ENCODE results near the gene CCDC188.

The CCDC188 gene

DNA sequence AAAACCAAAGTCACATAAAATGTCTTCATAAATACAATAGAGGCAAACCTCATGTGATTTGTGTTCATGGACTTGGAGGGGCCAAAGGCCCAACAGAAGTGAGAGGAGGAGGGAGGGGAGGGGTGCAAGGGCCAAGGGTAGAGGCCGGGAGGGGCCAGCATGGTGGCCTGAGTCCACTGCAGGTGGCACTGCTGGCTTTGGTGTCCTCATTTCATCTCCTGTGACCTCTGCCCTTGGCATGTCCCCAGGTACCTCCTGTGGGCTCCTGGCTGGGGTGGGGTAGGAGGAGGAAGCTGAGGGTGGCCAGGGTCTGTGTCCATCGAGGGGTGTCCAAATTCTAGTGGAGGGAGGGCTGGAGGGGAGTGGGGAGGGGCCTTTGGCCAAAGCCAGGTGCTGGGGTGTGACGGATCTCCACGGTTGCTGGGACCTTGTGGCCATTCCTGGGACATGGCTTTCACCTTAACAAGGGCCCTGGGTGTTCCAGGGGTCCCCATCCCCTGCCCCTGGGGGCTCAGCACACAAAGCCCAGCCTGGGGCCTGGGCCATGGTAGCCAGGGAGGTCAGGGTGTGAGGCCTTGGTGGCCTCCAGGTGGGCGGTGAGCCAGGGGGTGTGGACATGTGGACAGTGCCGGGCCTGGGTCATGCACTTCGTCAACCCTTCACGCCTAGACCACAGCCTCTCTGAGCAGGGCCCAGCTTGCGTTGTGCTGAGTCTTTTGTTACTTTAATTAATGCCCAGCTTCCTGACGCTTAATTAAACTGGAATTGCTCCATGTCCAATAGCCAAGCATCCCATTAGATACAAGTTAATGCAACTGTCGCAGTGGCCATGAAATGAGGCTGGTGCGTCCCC, 20.7 kb upstream of the CCDC188 start:
- in situ Hi-C loops (cut with HindIII; ENCODE audit: low sequenced_read_pairs) = no loop called here
- DNase-seq (ENCODE audit: low read depth, low spot score) = no peak
- no peak overlapping the region for H3K4me3 ChIP-seq (ENCODE audit: low read depth, low read length)
- TF ChIP-seq, protein P1, sequence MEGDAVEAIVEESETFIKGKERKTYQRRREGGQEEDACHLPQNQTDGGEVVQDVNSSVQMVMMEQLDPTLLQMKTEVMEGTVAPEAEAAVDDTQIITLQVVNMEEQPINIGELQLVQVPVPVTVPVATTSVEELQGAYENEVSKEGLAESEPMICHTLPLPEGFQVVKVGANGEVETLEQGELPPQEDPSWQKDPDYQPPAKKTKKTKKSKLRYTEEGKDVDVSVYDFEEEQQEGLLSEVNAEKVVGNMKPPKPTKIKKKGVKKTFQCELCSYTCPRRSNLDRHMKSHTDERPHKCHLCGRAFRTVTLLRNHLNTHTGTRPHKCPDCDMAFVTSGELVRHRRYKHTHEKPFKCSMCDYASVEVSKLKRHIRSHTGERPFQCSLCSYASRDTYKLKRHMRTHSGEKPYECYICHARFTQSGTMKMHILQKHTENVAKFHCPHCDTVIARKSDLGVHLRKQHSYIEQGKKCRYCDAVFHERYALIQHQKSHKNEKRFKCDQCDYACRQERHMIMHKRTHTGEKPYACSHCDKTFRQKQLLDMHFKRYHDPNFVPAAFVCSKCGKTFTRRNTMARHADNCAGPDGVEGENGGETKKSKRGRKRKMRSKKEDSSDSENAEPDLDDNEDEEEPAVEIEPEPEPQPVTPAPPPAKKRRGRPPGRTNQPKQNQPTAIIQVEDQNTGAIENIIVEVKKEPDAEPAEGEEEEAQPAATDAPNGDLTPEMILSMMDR (IDR thresholded peaks at IDR 0.05; ENCODE audit: low read depth, low read length) = no peak

DNA sequence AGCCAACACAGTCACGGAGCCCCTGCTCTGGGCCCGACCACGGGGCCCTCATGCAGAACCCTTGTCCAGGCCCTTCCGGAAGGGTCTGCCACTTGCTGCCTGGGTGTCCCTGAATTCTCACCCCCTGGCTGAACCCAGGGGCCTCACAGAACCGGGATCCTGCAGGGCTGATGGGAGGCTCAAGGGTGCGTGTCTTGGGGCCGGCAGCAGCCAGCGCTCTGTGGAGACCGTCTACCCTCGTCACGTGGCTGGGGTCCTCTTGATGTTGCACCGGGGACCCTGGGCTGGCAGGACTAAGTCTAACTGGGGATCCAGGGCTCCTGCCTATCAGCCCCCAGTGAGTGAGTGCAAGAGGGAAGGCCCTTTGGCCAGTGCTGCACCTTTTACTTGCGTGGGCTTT, 19.3 kb upstream of the CCDC188 start:
- in situ Hi-C loops (cut with HindIII; ENCODE audit: low sequenced_read_pairs) = no loop called here
- DNase-seq (ENCODE audit: low read depth, low spot score) = no peak
- TF ChIP-seq, protein P1 (IDR thresholded peaks at IDR 0.05; ENCODE audit: low read depth, low read length) = no peak
- no peak overlapping the region for H3K4me3 ChIP-seq (ENCODE audit: low read depth, low read length)

DNA sequence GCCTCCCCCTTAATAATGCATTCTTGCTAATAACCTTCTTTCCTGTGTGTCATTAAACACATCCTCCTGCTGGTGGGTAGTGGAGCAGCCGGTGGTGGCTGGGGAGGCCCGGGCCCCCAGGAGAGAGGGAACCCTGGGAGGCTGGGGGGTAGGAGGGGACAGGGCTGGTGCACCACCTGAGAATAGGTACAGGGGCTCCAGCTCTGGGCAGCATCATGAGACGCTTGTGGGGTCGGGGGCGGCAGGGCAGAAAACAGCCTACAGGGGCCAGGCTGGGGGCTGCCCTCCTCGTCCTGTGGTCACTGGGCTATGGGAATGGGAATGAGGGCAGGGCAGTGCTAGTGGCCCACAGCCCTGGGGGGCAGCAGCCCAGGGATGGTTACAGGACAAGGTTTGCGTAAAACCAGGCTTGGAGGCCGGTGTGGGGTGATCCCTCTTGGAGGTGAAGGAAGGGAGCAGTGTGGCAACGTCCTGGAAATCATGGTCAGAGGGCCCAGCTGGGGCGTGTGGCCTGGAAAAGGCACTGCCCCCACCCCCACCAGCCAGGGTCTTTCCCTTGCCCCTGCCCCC, 18.5 kb upstream of the CCDC188 start:
- in situ Hi-C loops (cut with HindIII; ENCODE audit: low sequenced_read_pairs) = no loop called here
- H3K4me3 ChIP-seq (ENCODE audit: low read depth, low read length) = no peak overlapping the region
- TF ChIP-seq, protein P1 (IDR thresholded peaks at IDR 0.05; ENCODE audit: low read depth, low read length) = no peak
- DNase-seq (ENCODE audit: low read depth, low spot score) = no peak

DNA sequence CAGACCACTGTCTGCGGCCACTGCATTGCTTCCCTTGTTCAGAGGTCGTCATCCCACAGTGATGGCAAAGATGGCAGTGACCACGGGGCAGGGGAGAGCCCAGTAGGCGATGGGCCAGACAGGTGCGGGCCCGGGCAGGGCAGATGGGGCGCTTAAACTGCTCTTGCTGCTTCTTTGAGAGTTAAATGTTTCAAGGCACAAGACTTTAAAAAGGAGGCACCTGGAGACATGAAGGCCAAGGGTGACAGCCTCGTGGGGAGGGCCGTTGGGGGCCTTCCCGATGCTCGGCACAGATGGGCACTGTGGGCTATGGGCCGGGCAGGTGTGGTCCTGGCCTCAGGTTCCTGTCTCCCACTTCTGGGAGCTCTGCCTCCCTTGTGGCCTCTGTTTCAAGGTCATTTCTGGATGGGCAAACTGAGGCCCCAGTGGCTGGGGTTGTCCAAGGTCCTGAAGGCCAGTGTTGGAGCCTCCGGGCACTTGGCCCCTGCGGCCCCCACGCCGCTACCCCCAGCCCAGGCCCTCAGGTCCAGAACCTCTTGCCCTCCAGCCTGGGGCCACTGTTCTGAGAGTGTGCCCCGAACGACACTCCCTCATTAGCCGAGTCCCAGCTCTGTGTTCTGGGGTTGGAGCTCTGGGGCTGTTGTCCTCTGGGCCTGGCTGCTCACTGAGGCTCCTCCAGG, 16.9 kb upstream of the CCDC188 start:
- H3K4me3 ChIP-seq (ENCODE audit: low read depth, low read length) = no peak overlapping the region
- no peak for DNase-seq (ENCODE audit: low read depth, low spot score)
- in situ Hi-C loops (cut with HindIII; ENCODE audit: low sequenced_read_pairs) = no loop called here
- TF ChIP-seq, protein P1 (IDR thresholded peaks at IDR 0.05; ENCODE audit: low read depth, low read length) = no peak

DNA sequence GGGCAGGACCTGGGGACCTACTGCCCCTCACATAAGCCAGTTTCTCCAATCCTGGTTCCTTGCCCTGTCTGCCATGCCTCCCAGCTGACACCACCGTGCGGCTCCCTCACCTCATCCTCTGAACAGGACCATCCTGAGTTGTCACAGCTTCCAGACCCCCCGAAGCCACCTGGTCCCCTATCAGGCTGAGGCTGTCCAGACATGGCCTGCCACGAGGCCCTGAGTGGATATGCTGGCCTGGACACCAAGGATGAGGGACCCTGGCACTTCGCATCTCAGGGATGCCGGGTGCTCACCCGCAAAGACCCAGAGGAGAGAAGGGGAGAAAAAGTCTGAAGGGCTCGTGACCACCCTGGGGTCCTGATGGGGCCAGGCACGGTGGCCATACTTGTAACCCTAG, 15.8 kb upstream of the CCDC188 start:
- TF ChIP-seq, protein P1 (IDR thresholded peaks at IDR 0.05; ENCODE audit: low read depth, low read length) = no peak
- no peak overlapping the region for H3K4me3 ChIP-seq (ENCODE audit: low read depth, low read length)
- in situ Hi-C loops (cut with HindIII; ENCODE audit: low sequenced_read_pairs) = no loop called here
- no peak for DNase-seq (ENCODE audit: low read depth, low spot score)

DNA sequence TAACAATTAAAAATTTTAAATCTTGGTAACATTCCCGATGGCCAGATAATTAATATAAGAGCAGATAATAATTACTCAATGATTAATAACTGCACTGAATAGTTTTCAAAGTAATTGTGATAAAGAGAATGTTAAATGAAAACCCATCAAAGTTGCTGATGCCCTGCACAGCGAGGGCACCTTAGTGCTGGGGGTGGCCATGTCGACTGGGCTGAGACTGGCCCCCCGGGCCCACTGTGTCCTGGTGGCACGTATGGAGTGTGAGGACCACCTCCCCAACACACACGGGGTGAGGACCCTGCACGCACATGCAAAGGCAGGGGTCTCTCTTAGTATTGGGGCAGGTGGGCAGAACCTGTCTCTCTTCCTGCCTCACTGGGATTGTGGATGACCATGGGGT, 15.1 kb upstream of the CCDC188 start:
- TF ChIP-seq, protein P1 (IDR thresholded peaks at IDR 0.05; ENCODE audit: low read depth, low read length) = no peak
- DNase-seq (ENCODE audit: low read depth, low spot score) = no peak
- H3K4me3 ChIP-seq (ENCODE audit: low read depth, low read length) = no peak overlapping the region
- in situ Hi-C loops (cut with HindIII; ENCODE audit: low sequenced_read_pairs) = no loop called here
